Measurements from ENCODE around the gene CCDC9B.

CCDC9B gene

GRCh38 chr15:40287505-40287904 is 53.2 kb downstream of the CCDC9B start:
- no peak for DNase-seq

GRCh38 chr15:40286794-40287193 is 53.9 kb downstream of the CCDC9B start:
- DNase-seq = no peak

- DNase-seq = no peak
These were observed 54.6 kb downstream of the CCDC9B start for GRCh38 chr15:40286061-40286532.

- no peak for DNase-seq
These were observed 55.2 kb downstream of the CCDC9B start for GRCh38 chr15:40285554-40286011.

GRCh38 chr15:40285151-40285550 is 55.6 kb downstream of the CCDC9B start:
- DNase-seq = no peak

GRCh38 chr15:40283615-40284300 is 57.0 kb downstream of the CCDC9B start:
- DNase-seq = no peak

- no peak for DNase-seq
These were observed 57.7 kb downstream of the CCDC9B start, which contains the start of gene ANKRD63 for GRCh38 chr15:40282869-40283614. Gene ANKRD63 (minus strand): TSS chr15:40283064. CDS start chr15:40282586, 478 bp downstream.

GRCh38 chr15:40282147-40282868 is 58.4 kb downstream of the CCDC9B start:
- no peak for DNase-seq

- no peak for DNase-seq
These were observed 59.0 kb downstream of the CCDC9B start for GRCh38 chr15:40281801-40282146.
